Esophagus squamous epithelium (tissue), 4 donors: ENCODE results near the gene GPHN.

Experiments used
- CTCF ChIP-seq, 6 experiments: fragments of 450-650 bp in 4 of 6; fragments of 200-600 bp in 2 of 6; sonication (generic) in 2 of 6; IDR thresholded peaks; one replicate each; pipeline ENCODE4 v1.5.1; 2016 to 2019; ENCODE audit warnings: antibody characterized with exemption in 6 of 6, mild to moderate bottlenecking in 4 of 6, moderate library complexity in 4 of 6
- POLR2A ChIP-seq, 4 donors: fragments of 450-650 bp; IDR thresholded peaks; one replicate each; pipeline ENCODE4 v1.6.1; 2017; ENCODE audit warnings: antibody characterized with exemption in 4 of 4, mild to moderate bottlenecking in 4 of 4, moderate library complexity in 3 of 4

- no peak for TF ChIP-seq CTCF (IDR thresholded peaks at IDR 0.05)
- no peak for TF ChIP-seq POLR2A (IDR thresholded peaks at IDR 0.05)
These were observed 485.6 kb downstream of the GPHN start for GRCh38 chr14:66993512-66993911.
